Gastroesophageal sphincter (tissue), 3 donors: ENCODE data around the gene GFRA4.

Experiments
- EP300 ChIP-seq: sonication (generic); formaldehyde crosslinking; IDR thresholded peaks from one replicate; pipeline ENCODE4 v1.6.1; 2017; ENCODE audit warnings: antibody characterized with exemption, mild to moderate bottlenecking
- POLR2A ChIP-seq, 2 donors: fragments of 450-650 bp; IDR thresholded peaks; one replicate each; pipeline ENCODE4 v1.6.1; 2017; ENCODE audit warnings: antibody characterized with exemption in 2 of 2, mild to moderate bottlenecking in 2 of 2, moderate library complexity in 1 of 2
- TF ChIP-seq, protein P1 (sequence below), 4 experiments: fragments of 200-600 bp in 2 of 4; fragments of 450-650 bp in 2 of 4; sonication (generic) in 1 of 4; IDR thresholded peaks; one replicate each; pipeline ENCODE4 v1.5.1; 2017 to 2019; ENCODE audit warnings: antibody characterized with exemption in 4 of 4, mild to moderate bottlenecking in 2 of 4, moderate library complexity in 2 of 4

DNA sequence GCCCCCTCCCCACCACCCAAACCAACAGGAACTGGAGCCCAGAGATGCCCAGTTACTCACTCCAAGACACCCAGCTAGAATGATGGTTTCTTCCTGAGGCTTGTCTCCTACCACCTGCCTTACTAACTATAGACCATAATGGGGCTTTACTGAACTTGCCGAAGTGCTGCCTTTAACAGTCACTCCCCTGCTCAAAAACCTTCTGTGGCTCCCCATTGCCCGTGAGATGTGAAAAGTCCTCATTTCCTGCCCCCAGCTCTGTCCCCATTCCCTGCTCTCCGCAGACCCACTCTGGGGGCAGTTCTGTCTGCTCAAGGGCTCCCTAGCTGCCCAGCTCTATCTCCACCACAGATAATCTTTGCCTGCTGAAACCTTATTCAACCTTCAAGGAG lies 44.3 kb upstream of the GFRA4 start:
- TF ChIP-seq, protein P1, sequence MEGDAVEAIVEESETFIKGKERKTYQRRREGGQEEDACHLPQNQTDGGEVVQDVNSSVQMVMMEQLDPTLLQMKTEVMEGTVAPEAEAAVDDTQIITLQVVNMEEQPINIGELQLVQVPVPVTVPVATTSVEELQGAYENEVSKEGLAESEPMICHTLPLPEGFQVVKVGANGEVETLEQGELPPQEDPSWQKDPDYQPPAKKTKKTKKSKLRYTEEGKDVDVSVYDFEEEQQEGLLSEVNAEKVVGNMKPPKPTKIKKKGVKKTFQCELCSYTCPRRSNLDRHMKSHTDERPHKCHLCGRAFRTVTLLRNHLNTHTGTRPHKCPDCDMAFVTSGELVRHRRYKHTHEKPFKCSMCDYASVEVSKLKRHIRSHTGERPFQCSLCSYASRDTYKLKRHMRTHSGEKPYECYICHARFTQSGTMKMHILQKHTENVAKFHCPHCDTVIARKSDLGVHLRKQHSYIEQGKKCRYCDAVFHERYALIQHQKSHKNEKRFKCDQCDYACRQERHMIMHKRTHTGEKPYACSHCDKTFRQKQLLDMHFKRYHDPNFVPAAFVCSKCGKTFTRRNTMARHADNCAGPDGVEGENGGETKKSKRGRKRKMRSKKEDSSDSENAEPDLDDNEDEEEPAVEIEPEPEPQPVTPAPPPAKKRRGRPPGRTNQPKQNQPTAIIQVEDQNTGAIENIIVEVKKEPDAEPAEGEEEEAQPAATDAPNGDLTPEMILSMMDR (IDR thresholded peaks at IDR 0.05) = no peak
- TF ChIP-seq POLR2A (IDR thresholded peaks at IDR 0.05) (no peak), EP300 (no peak)
